Astrocyte of the spinal cord (primary cell): ENCODE measurements around the gene AHSG.

ENCODE experiments used
- DNase-seq: peaks from one replicate; pipeline ENCODE4 v3.0.0; 2011; ENCODE audit warnings: low read depth, low spot score
- H3K4me3 ChIP-seq: 2 replicates; pipeline ENCODE4 v1.5.1; 2011; ENCODE audit warnings: low read depth, mild to moderate bottlenecking, low read length, moderate library complexity
- CTCF ChIP-seq: IDR thresholded peaks from 2 replicates; pipeline ENCODE4 v1.5.1; 2012; ENCODE audit warnings: low read depth, mild to moderate bottlenecking, low read length, inconsistent platforms
- in situ Hi-C: cut with HindIII; loops from 2 replicates; pipeline ENCODE4 v1.10.0; 2017; ENCODE audit warnings: low sequenced_read_pairs

Gene AHSG

GRCh38 chr3:186639778-186640472 is 27.1 kb downstream of the AHSG start, which contains the start of gene FETUB:
FETUB (plus strand) TSS chr3:186640399; CDS start chr3:186640461, 62 bp downstream.
- H3K4me3 ChIP-seq, result no peak within 1 kb of the TSS
- DNase-seq, result no peak
- TF ChIP-seq CTCF, result no peak
- in situ Hi-C loops, result no loop called here

- no peak for TF ChIP-seq CTCF
- DNase-seq, result peak; percentile 43
- in situ Hi-C loops, result no loop called here
- no peak overlapping the region for H3K4me3 ChIP-seq
Observed at GRCh38 chr3:186640473-186640818, 27.6 kb downstream of the AHSG start.

GRCh38 chr3:186640929-186641328 is 28.1 kb downstream of the AHSG start:
- no peak for DNase-seq
- TF ChIP-seq CTCF, result no peak
- in situ Hi-C loops, result no loop called here
- no peak overlapping the region for H3K4me3 ChIP-seq

- no peak overlapping the region for H3K4me3 ChIP-seq
- in situ Hi-C loops, result no loop called here
- TF ChIP-seq CTCF, result no peak
- no peak for DNase-seq
Observed at GRCh38 chr3:186642014-186642413, 29.2 kb downstream of the AHSG start.

GRCh38 chr3:186643493-186643892 is 30.6 kb downstream of the AHSG start:
- DNase-seq, result no peak
- H3K4me3 ChIP-seq, result no peak overlapping the region
- in situ Hi-C loops, result no loop called here
- TF ChIP-seq CTCF, result no peak

GRCh38 chr3:186644683-186645082 is 31.8 kb downstream of the AHSG start:
- in situ Hi-C loops, result no loop called here
- no peak for DNase-seq
- no peak for TF ChIP-seq CTCF

GRCh38 chr3:186646106-186646505 is 33.2 kb downstream of the AHSG start:
- in situ Hi-C loops, result no loop called here
- H3K4me3 ChIP-seq, result no peak overlapping the region
- no peak for TF ChIP-seq CTCF
- no peak for DNase-seq

More at GRCh38 chr3:186644683-186645082, 31.8 kb downstream of the AHSG start:
- H3K4me3 ChIP-seq, result no peak overlapping the region
